Cerebellar nuclear complex (tissue), 1 donor: Measurements from ENCODE around the gene LRRC36.

Source experiments
- DNase-seq, 2 experiments: peaks; one replicate each; lab custom pipeline; 2025; lab: John Stamatoyannopoulos, UW

LRRC36 gene

DNA sequence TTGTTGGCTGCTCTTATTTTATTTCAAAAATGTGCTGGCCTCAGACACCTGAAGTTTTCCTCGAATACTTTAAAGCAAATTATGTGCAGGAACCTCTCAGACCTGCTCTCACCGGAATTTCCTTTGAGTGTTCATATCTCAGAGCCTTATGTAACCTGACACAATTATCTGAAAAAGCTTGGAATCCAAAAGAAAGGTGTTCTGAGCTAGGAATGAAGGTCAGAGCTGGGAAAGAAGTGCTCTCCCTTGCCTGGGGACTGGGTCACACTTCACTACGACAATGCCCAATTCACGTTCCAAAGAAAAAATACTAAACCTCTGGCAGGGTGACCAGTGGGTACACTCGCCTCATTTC is 97.6 kb downstream of the LRRC36 start:
- DNase-seq = no peak

DNA sequence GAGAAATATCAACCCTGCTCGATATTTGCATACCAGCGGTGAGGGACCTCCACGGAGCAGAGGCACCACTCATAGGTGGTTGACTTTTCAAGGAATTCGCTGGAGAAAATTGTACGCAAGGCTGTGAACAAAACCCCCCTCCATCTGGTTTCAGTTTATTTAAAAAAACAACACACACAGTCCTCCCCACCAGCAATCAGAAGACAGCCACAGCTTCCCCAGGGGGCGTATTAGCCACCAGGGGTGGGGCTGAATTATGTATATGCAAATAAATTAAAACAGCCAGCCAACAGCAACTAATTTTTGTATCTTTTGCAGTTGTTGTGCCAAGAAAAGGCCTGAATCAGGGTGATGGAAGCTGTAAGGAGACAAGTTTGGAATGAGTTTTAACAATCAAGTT is 98.4 kb downstream of the LRRC36 start:
- no peak for DNase-seq

DNA sequence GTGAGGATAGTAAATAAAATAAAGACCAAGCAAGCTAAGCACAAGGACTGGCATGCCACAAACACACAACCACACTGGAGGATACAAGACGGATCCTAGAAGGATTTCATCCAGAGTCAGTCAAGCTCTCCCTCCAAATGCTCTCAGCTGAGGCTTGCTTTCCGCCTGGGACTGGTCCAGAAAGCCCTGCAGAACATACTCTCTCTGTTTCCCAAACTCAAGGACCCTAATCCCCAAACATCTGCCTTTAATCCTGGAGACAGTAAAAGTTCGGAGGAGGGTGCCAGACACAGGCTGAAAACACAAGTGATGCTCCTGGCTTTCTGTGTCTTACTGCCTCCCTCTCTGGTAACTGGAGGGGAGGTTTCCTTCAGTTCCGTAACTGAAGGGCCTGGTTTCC is 99.0 kb downstream of the LRRC36 start:
- DNase-seq = no peak

DNA sequence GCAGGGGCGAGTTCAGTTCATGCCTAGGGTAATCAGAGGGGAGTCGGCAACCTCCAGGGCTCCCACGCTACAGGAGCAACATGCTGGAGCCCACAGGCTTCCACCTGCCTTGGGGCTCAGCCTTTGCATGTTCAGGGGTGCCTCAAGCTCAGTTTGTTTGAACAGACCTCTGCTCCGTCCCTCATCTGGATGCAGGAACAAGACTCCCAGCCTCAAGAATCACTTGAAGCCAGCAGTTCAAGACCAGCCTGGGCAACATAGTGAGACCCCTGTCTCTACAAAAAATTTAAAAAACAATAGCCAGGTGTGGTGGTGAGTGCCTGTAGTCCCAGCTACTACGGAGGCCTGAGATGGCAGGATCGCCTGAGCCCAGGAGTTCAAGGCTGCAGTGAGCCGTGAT is 99.4 kb downstream of the LRRC36 start:
- no peak for DNase-seq

DNA sequence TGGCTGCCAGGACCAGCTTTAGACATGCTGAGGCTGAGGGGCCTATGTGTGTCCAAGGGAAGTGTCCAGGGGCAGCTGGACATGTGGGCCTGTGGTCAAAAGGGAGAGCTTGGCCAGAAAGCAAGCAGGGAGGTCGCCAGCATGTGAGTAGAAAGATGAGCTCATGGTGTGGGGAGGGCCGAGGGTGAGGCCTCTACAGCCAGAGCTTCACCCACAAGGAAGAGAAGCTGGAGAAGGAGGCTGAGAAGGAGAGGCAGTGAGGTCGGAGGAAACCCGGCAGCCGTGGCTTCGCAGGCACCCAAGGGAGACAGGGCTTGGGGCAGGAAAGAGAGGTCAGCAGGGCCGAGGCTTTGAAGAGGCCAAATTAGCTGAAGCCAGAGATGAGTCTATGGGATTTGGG is 100.3 kb downstream of the LRRC36 start:
- no peak for DNase-seq

DNA sequence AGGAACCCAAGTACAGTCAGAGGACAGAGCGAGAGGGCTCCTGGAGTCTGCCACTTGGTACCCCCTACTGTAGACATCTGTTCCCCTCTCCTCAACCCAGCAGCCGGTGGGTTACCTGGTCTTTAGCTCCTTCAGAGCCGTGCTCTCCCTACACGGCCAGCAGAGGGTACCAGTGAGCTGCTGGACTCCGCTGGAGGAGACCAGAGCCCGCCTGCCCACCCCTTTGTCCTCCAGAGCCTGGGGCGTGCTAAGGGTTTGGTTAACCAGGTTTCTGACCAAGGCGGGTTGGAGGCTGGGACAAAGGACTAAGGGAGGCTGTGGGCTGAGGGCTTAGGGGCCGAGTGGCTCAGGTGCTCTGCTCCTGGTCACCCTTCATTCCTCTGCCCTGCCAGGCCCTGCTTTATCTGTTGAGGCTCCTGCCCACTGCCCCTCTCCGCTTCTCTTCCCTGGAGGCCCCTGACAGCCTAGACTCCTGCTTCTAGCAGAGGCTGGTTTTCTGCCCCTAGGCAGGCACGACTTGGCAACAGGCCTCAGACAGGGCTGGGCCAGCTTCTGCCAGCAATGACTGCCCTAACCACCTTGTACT is 101.6 kb downstream of the LRRC36 start:
- peak in 1 of 2 experiments; percentile 28 for DNase-seq

DNA sequence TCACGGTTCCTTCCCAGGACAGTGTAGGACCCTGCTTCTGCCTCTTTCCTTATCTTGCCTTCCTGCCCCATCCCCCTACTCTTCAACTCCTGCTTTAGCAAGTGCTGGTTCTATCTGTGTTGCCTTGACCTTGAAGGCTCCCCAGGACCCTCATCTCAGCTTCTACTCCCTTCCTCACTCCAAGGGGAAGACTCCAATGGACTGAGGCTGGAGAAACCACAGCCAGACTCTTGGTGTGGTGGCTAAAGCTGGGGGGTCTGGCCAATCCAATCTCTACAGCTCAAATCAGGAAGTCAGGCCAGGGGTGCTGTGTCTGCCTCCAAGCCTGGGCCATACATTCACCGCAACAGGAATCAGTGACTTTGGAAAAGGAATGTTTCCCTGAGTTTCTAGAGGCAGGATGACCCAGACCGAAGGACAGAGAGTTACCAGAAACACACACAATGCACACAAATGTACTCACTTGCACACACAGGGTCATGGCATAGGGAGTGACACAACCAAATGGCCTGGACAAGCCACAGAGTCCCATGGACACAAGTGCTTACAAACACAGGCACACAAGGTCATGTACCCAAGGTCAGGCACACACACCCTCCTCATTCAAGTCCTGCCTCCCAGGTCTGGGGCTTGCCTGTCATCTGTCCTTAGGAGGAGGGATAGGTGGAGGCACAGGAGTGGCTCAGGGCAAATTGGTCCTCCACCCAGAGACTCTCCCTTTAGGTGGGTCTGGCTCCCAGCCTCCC is 102.6 kb downstream of the LRRC36 start:
- no peak for DNase-seq

DNA sequence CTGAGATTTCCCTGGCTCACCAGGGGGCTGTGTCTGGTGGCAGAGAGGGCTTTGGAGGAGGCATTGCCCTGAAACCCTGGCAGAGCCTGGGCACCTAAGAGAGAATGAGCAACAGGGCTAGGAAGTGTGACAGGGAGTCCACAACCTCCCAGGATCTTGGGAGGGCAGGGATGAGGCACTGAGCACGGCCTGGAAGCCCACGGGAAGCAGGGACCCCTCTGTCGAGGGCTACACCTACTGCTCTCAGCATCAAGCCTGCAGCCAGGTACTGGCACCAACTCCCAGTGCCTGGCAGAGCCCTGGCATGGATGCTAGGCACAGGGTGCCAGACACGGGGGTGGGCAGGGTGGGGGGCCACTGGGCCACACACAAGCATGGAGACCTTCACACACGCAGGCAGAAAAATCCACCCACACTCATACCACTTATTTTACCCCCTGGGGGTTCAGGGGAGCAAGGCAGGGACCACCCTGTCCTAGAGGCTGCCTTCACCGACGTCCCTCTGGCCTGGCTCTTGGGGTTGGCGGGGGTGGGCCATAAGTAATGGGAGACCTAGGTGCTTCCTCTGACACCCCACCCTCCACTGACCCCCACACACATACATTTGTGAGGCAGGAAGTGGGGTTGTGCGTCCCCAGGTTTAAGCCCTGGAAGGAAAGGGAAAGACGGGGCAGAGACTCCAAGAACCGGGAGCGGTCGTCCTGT is 103.3 kb downstream of the LRRC36 start:
- DNase-seq = no peak

DNA sequence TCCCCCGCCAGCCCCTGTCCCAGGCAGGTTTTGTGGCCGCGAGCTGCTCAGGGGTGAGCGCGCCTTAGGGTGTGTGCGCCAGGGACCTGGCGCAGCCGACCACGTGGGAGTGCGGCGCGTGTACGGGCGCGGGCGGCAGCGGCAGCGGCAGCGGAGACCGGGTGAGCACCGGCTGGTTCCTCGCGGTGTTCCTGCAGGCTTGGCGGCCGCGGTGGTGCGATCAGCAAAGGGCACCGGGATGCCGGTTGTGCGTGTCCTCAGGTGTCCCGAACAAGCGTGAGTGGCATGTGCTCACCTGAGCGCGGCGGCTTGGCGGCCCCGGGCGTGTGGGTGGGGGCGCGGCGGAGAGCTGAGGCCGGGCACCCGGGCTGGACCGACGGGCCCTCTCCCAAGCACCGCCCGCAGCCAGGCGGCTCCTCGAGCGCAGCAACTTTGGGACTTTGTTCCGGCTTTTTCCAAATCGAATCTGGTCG is 103.9 kb downstream of the LRRC36 start:
- no peak for DNase-seq

DNA sequence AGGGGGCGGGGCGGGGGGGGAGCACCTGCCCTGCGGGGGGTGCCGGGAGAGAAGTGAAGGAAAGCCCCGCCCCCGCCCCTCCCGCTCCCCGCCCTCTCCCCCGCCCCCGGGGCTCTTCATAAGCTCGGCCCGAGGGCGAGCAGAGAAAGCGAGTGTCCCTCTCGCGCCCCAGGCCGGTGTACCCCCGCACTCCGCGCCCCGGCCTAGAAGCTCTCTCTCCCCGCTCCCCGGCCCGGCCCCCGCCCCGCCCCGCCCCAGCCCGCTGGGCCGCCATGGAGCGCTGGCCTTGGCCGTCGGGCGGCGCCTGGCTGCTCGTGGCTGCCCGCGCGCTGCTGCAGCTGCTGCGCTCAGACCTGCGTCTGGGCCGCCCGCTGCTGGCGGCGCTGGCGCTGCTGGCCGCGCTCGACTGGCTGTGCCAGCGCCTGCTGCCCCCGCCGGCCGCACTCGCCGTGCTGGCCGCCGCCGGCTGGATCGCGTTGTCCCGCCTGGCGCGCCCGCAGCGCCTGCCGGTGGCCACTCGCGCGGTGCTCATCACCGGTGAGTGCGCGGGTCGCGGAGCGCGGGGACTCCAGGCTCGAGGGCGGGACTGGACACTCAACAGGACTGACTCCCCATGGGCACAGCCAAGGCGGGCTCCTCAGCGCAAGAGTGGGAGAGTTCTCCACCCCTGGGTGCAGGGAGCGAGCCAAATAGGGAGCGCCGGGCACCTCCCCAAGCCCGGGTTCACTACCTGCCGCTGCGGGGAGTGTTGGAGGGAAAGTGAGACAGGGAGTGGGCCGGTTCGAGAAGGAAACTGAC is 104.6 kb downstream of the LRRC36 start, which contains the start of gene HSD11B2:
Gene HSD11B2 (plus strand): TSS at position 145 of the 798 bp plus-strand sequence. CDS start 128 bp downstream, at position 273.
- no peak for DNase-seq

DNA sequence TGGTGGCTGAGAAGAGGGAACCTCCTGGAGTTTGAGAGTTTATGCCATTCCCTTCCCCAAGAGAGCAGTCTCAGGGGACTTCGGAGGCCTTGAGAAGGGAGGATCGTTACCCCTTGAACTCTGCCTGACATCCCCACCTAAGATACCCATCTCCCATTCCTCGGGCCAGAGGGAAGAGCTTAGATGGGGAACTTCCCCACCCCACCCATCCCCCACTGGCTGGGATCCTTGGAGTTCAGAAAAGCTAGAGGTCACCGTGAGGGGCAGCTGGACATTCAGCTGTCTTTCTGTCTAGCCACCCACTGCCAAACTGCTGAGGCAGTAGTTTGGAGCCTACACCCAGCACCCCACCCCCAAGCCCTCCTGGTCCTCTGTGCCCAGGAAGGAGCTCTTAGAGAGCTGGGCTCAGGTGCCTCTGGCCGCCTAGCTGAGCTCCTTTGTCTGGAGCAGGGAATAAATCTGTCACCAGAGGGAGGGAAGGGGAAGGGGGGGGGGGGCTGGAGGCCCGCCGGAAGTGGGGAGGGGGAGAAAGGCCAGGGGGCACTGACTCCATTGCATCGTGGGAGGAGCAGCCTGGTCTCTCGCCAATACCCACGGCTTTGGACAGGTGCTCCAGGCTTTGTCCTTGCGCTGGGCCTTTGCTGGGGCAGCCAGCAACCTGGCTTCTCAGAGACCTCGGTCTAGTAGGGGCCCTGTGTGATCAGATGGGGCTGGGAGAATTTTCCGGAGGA is 105.3 kb downstream of the LRRC36 start:
- no peak for DNase-seq

DNA sequence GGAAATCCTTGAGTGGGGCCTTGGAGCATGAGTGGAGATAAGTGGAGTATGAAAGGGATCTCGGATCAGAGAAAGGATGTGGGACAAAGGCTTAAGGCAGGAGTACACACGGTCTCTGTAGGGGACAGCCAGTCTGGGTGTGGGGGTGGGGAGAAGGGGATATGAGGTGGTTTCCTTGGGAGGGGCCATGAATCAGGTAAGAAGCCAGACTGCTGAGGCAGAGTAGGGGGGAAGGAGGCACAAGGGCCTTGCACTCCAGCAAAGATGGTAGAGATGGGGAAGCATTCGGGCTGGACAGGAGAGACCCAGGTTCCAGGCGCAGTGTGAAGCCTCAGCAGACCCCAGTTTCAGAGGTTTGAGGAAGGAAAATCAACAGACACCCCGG is 105.9 kb downstream of the LRRC36 start:
- no peak for DNase-seq

DNA sequence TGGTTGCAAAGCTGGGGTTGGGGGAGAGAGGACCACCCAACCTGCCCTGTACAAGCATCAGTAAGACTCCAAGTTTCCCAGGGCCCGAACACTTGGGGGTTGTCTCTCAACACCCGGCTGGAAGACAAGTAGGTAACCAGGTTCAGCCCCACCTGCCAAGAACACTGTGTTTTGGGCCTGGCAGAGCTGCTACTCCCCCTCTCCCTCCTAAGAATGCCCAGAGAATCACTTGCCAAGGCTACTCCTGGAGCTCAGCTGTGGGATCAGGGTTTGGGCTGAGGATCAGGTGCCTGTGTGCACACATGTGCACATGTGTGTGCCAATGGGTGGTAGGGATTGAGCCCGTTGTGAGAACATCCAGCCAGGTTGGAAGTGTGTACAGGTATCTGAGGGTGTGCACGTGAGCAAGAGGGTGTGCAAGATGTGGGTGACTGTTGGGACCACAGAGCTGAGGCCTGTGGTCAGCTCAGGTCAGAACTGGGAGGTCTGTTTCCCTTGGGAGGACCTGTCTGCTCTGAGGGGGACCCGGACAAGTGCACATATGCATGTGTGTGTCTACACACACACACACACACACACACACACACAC is 106.6 kb downstream of the LRRC36 start:
- DNase-seq = no peak
